CD8-positive, alpha-beta memory T cell (primary cell): Measurements from ENCODE around the gene THSD7A. TPM values are rescaled to one million over a fixed set of nuclear protein-coding genes. Genes with fewer than 3 reads are reported as not detected.

Experiments used
- CTCF ChIA-PET: fragments of 350-600 bp; sonication (Branson Sonifier 250); formaldehyde crosslinking; loops from one replicate; lab custom pipeline; 2021; ENCODE audit warnings: antibody characterized with exemption; lab: Charles Lee
- POLR2A ChIA-PET: fragments of 350-600 bp; sonication (Branson Sonifier 250); formaldehyde crosslinking; loops from one replicate; lab custom pipeline; 2021; ENCODE audit warnings: antibody characterized with exemption; lab: Charles Lee
- DNase-seq, 5 donors: peaks; one replicate each; pipeline versions ENCODE4 v3.0.0 to v3.0.0-alpha.2; 2020 to 2022; ENCODE audit warnings: mixed read lengths in 1 of 5
- H3K27ac ChIP-seq: one replicate; pipeline ENCODE4 v1.7.0; 2013; ENCODE audit warnings: low read depth, mild to moderate bottlenecking, low read length, moderate library complexity
- H3K27me3 ChIP-seq: 2 replicates; pipeline ENCODE4 v1.7.0; 2013; ENCODE audit warnings: low read length, mild to moderate bottlenecking; ENCODE audit not compliant: insufficient read depth, poor library complexity, severe bottlenecking
- H3K36me3 ChIP-seq: 2 replicates; pipeline ENCODE4 v1.7.0; 2013; ENCODE audit warnings: mild to moderate bottlenecking, low read length, moderate library complexity; ENCODE audit not compliant: insufficient read depth
- H3K4me1 ChIP-seq: 2 replicates; pipeline ENCODE4 v1.7.0; 2013; ENCODE audit warnings: mild to moderate bottlenecking, low read length, moderate library complexity; ENCODE audit not compliant: insufficient read depth
- H3K4me3 ChIP-seq: 2 replicates; pipeline ENCODE4 v1.7.0; 2013; ENCODE audit warnings: mild to moderate bottlenecking, low read length
- H3K9me3 ChIP-seq: 2 replicates; pipeline ENCODE4 v1.7.0; 2013; ENCODE audit warnings: mild to moderate bottlenecking, low read length
- H3K27ac Mint-ChIP-seq, 8 donors: one replicate each; pipeline ENCODE4 v1.8.0; 2020 to 2021; ENCODE audit warnings: mixed read lengths in 8 of 8, mild to moderate bottlenecking in 6 of 8, inconsistent platforms in 3 of 8, moderate library complexity in 3 of 8
- H3K27me3 Mint-ChIP-seq, 2 donors: one replicate each; pipeline ENCODE4 v1.8.0; 2020 to 2021; ENCODE audit warnings: mixed read lengths in 2 of 2, mild to moderate bottlenecking in 1 of 2, moderate library complexity in 1 of 2
- H3K36me3 Mint-ChIP-seq, 3 donors: one replicate each; pipeline ENCODE4 v1.8.0; 2020 to 2021; ENCODE audit warnings: mixed read lengths in 3 of 3, inconsistent platforms in 1 of 3, mild to moderate bottlenecking in 1 of 3
- H3K4me1 Mint-ChIP-seq, 3 donors: one replicate each; pipeline ENCODE4 v1.8.0; 2020 to 2021; ENCODE audit warnings: mixed read lengths in 3 of 3, inconsistent platforms in 1 of 3, mild to moderate bottlenecking in 1 of 3
- H3K4me3 Mint-ChIP-seq, 7 donors: one replicate each; pipeline ENCODE4 v1.8.0; 2020 to 2021; ENCODE audit warnings: mixed read lengths in 7 of 7, mild to moderate bottlenecking in 6 of 7, moderate library complexity in 4 of 7, inconsistent platforms in 2 of 7
- H3K9me3 Mint-ChIP-seq, 5 donors: one replicate each; pipeline ENCODE4 v1.8.0; 2020 to 2022; ENCODE audit warnings: mixed read lengths in 5 of 5, mild to moderate bottlenecking in 3 of 5, moderate library complexity in 2 of 5, inconsistent platforms in 1 of 5
- polyA plus RNA-seq: library from polyadenylated mRNA; unstranded; fragments of 300-500 nt; fragmentation: Illumina TruSeq; gene quantifications from one replicate; pipeline ENCODE4 v1.2.3, GENCODE V29; 2021
- total RNA-seq, 2 experiments: library from RNA; stranded (reverse); gene quantifications; one replicate each; pipeline ENCODE4 v1.2.3, GENCODE V29; 2021

Gene THSD7A
- total and polyA plus RNA-seq, 3 experiments from 2014 or later: not detected

- no peaks in the 10 kb centered on the region for H3K36me3 ChIP-seq
- H3K27me3 Mint-ChIP-seq: no peaks in the 10 kb centered on the region
- H3K9me3 ChIP-seq: no peaks in the 10 kb centered on the region
- ChIA-PET POLR2A (no interaction called here), CTCF (no interaction called here)
- peak overlapping the region in 1 of 8 donors; percentile 2 for H3K27ac Mint-ChIP-seq
- no peaks in the 10 kb centered on the region for H3K4me1 Mint-ChIP-seq
- no peaks in the 10 kb centered on the region for H3K27me3 ChIP-seq
- H3K27ac ChIP-seq: no peak overlapping the region
- no peak for DNase-seq
- peaks cover 0 to 8% (median 0%) of the 10 kb centered on the region in 5 donors for H3K9me3 Mint-ChIP-seq
- no peaks in the 10 kb centered on the region for H3K36me3 Mint-ChIP-seq
- H3K4me3 ChIP-seq: no peak overlapping the region
- H3K4me3 Mint-ChIP-seq: no peak overlapping the region
- H3K4me1 ChIP-seq: no peaks in the 10 kb centered on the region
Observed at GRCh38 chr7:11633310-11633709, 198.7 kb downstream of the THSD7A start.

DNA sequence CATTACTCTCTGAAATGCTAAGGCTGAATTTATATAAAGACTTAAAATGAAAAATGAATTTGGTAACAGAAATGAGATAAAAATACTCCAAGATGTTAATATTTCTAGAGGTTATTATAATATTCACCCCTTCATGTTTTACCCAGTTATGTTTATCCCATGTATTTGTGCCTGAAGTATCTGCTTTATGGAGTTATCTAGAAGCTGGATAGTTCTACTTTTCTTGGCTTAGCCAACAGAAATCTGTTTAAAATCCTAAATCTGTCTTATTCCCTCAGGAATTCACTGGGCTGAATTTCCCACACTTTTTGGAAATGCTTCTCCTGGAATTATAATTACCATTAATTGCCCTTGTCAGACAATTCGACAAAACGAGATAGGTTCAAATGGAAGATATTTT lies 201.6 kb downstream of the THSD7A start:
- ChIA-PET CTCF (no interaction called here), POLR2A (no interaction called here)
- no peaks in the 10 kb centered on the region for H3K36me3 Mint-ChIP-seq
- peaks cover 0 to 11% (median 0%) of the 10 kb centered on the region in 5 donors for H3K9me3 Mint-ChIP-seq
- H3K9me3 ChIP-seq: no peaks in the 10 kb centered on the region
- no peak overlapping the region for H3K27ac Mint-ChIP-seq
- H3K36me3 ChIP-seq: no peaks in the 10 kb centered on the region
- H3K27me3 Mint-ChIP-seq: no peaks in the 10 kb centered on the region
- no peaks in the 10 kb centered on the region for H3K4me1 Mint-ChIP-seq
- no peak overlapping the region for H3K4me3 Mint-ChIP-seq
- no peak for DNase-seq
- no peak overlapping the region for H3K27ac ChIP-seq
- no peaks in the 10 kb centered on the region for H3K27me3 ChIP-seq
- no peaks in the 10 kb centered on the region for H3K4me1 ChIP-seq
- H3K4me3 ChIP-seq: no peak overlapping the region

DNA sequence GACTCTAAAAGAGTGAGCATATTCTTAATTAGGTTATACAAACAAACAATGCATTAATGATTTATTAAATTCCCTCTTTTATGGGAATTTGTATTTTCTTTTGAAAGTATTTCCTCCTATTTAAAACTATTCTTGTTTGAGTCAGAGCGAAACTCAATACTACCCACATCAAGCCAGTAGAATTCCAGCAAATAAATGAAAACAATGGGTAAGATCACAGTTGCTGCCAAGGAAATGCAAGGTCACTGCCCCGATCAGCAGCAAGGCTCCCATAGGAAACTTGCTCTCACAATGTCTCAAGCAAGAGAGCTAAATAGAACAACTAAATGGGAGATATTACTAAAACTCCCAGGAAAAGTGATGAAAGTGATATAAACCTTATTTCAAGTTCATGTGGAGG lies 206.3 kb downstream of the THSD7A start:
- Mint-ChIP-seq H3K27ac (no peak overlapping the region), H3K27me3 (no peaks in the 10 kb centered on the region), H3K4me3 (no peak overlapping the region), H3K36me3 (no peaks in the 10 kb centered on the region), H3K9me3 (peaks cover 0 to 11% (median 2%) of the 10 kb centered on the region in 5 donors), H3K4me1 (no peaks in the 10 kb centered on the region)
- Histone ChIP-seq H3K27ac (no peak overlapping the region), H3K4me1 (no peaks in the 10 kb centered on the region), H3K4me3 (no peak overlapping the region), H3K9me3 (no peaks in the 10 kb centered on the region), H3K36me3 (no peaks in the 10 kb centered on the region), H3K27me3 (no peaks in the 10 kb centered on the region)
- POLR2A ChIA-PET: no interaction called here
- CTCF ChIA-PET: no interaction called here
- DNase-seq: no peak

GRCh38 chr7:11623093-11623678 lies 208.8 kb downstream of the THSD7A start:
- Mint-ChIP-seq H3K4me3 (no peak overlapping the region), H3K27ac (no peak overlapping the region)
- DNase-seq: no peak

GRCh38 chr7:11620406-11621253 lies 211.4 kb downstream of the THSD7A start:
- Mint-ChIP-seq H3K9me3 (peaks cover 0 to 3% (median 1%) of the 10 kb centered on the region in 5 donors), H3K27me3 (no peaks in the 10 kb centered on the region), H3K27ac (peak overlapping the region in 1 of 8 donors; percentile 49), H3K4me1 (no peaks in the 10 kb centered on the region), H3K36me3 (no peaks in the 10 kb centered on the region), H3K4me3 (no peak overlapping the region)
- ChIA-PET POLR2A (no interaction called here), CTCF (no interaction called here)
- no peak for DNase-seq
- H3K4me1 ChIP-seq: no peaks in the 10 kb centered on the region
- H3K27me3 ChIP-seq: no peaks in the 10 kb centered on the region
- H3K9me3 ChIP-seq: no peaks in the 10 kb centered on the region
- H3K4me3 ChIP-seq: no peak overlapping the region
- no peak overlapping the region for H3K27ac ChIP-seq
- no peaks in the 10 kb centered on the region for H3K36me3 ChIP-seq

More at GRCh38 chr7:11623093-11623678, 208.8 kb downstream of the THSD7A start:
- Mint-ChIP-seq H3K36me3 (no peaks in the 10 kb centered on the region), H3K9me3 (peaks cover 0 to 4% (median under 1%) of the 10 kb centered on the region in 5 donors), H3K4me1 (no peaks in the 10 kb centered on the region), H3K27me3 (no peaks in the 10 kb centered on the region)
- H3K9me3 ChIP-seq: no peaks in the 10 kb centered on the region
- no peak overlapping the region for H3K4me3 ChIP-seq
- no peak overlapping the region for H3K27ac ChIP-seq
- no peaks in the 10 kb centered on the region for H3K27me3 ChIP-seq
- H3K36me3 ChIP-seq: no peaks in the 10 kb centered on the region
- no peaks in the 10 kb centered on the region for H3K4me1 ChIP-seq
- CTCF ChIA-PET: no interaction called here
- POLR2A ChIA-PET: no interaction called here

DNA sequence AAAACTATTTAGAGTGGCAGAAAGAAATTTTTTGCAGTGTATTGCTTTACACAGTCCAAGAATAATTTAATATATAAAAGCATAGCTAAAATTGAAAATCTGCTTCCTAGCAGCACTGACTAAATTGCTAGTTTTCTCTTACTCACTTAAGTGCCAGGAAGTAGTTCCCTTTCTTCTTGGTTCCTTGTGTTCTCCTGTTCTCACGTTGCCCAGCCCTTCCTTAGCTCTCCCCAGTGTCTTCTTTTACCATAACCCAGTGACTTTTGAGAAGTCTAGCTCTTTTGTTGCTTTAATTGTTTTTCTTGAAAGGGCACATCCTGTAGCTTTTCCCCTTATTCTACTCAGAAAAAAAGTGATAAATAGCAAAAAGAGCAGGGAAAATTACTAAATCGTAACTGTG lies 215.5 kb downstream of the THSD7A start:
- POLR2A ChIA-PET: no interaction called here

DNA sequence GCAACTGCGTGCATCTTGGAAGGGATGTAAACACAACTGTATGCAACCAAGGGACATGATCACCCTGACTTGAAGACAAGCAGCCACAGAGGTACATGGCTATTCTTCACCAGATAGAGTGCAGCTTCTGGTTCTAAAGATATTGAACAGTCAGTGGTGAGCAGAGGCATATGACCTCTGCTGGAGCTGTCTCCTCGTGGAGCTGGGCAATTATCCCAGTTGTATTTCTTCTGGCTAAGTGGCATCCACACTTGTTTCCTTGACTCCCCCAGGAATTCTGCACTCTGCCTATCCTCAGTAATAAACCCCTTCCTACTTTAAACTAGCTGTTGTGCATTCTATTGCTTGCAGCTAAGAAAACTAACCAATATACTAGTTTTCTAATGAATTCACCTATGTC lies 216.8 kb downstream of the THSD7A start:
- no peaks in the 10 kb centered on the region for H3K9me3 ChIP-seq
- no peak overlapping the region for H3K27ac Mint-ChIP-seq
- no peak overlapping the region for H3K4me3 ChIP-seq
- H3K27me3 ChIP-seq: no peaks in the 10 kb centered on the region
- H3K27me3 Mint-ChIP-seq: no peaks in the 10 kb centered on the region
- peaks cover 0 to 2% (median 0%) of the 10 kb centered on the region in 5 donors for H3K9me3 Mint-ChIP-seq
- H3K27ac ChIP-seq: no peak overlapping the region
- no peaks in the 10 kb centered on the region for H3K4me1 Mint-ChIP-seq
- no peaks in the 10 kb centered on the region for H3K4me1 ChIP-seq
- H3K36me3 ChIP-seq: no peaks in the 10 kb centered on the region
- ChIA-PET POLR2A (no interaction called here), CTCF (no interaction called here)
- H3K36me3 Mint-ChIP-seq: no peaks in the 10 kb centered on the region
- no peak overlapping the region for H3K4me3 Mint-ChIP-seq
- no peak for DNase-seq

More for the DNA sequence above, 215.5 kb downstream of the THSD7A start:
- H3K9me3 ChIP-seq: no peaks in the 10 kb centered on the region
- no peak overlapping the region for H3K27ac ChIP-seq
- H3K27me3 ChIP-seq: no peaks in the 10 kb centered on the region
- H3K36me3 ChIP-seq: no peaks in the 10 kb centered on the region
- no peaks in the 10 kb centered on the region for H3K36me3 Mint-ChIP-seq
- H3K4me1 Mint-ChIP-seq: no peaks in the 10 kb centered on the region
- CTCF ChIA-PET: no interaction called here
- H3K9me3 Mint-ChIP-seq: peaks cover 0 to 2% (median 0%) of the 10 kb centered on the region in 5 donors
- H3K4me1 ChIP-seq: no peaks in the 10 kb centered on the region
- H3K4me3 Mint-ChIP-seq: no peak overlapping the region
- no peak overlapping the region for H3K27ac Mint-ChIP-seq
- no peak for DNase-seq
- H3K27me3 Mint-ChIP-seq: no peaks in the 10 kb centered on the region
- H3K4me3 ChIP-seq: no peak overlapping the region

- no peaks in the 10 kb centered on the region for H3K36me3 ChIP-seq
- DNase-seq: no peak
- H3K4me3 ChIP-seq: no peak overlapping the region
- CTCF ChIA-PET: no interaction called here
- H3K9me3 ChIP-seq: no peaks in the 10 kb centered on the region
- no peaks in the 10 kb centered on the region for H3K27me3 Mint-ChIP-seq
- no peaks in the 10 kb centered on the region for H3K4me1 ChIP-seq
- POLR2A ChIA-PET: no interaction called here
- H3K27ac Mint-ChIP-seq: no peak overlapping the region
- no peaks in the 10 kb centered on the region for H3K4me1 Mint-ChIP-seq
- H3K27me3 ChIP-seq: no peaks in the 10 kb centered on the region
- no peak overlapping the region for H3K4me3 Mint-ChIP-seq
- H3K27ac ChIP-seq: no peak overlapping the region
- H3K36me3 Mint-ChIP-seq: no peaks in the 10 kb centered on the region
- peaks cover 0 to 4% (median 1%) of the 10 kb centered on the region in 5 donors for H3K9me3 Mint-ChIP-seq
Observed at GRCh38 chr7:11613292-11613930, 218.6 kb downstream of the THSD7A start.
